Panc1 (cell line): ENCODE results near the gene CDH13. TPM values are rescaled to one million over a fixed set of nuclear protein-coding genes. Genes with fewer than 3 reads are reported as not detected.

Experiments
- ATAC-seq: fragments of 200-7000 bp; cut with Tn5 transposase; 2 replicates; pipeline ENCODE4 v1.9.1; 2020; ENCODE audit warnings: mild to moderate bottlenecking, moderate library complexity
- BruUV-seq: library from RNA; stranded (reverse); fragments of 400-500 nt; replicated peaks from 2 replicates; lab custom pipeline; 2021; lab: Mats Ljungman, UMichigan
- CTCF ChIA-PET: fragments of 300-600 bp; sonication (Branson Sonifier 250); formaldehyde crosslinking; loops from one replicate; lab custom pipeline; 2022; ENCODE audit warnings: antibody characterized with exemption; lab: Charles Lee
- POLR2A ChIA-PET: fragments of 300-600 bp; sonication (Branson Sonifier 250); formaldehyde crosslinking; loops from one replicate; lab custom pipeline; 2022; ENCODE audit warnings: antibody characterized with exemption; lab: Charles Lee
- DNase-seq: peaks from one replicate; pipeline ENCODE4 v3.0.0-alpha.2; 2010; ENCODE audit warnings: low read depth, low spot score
- H3K27ac ChIP-seq: 2 replicates; pipeline ENCODE4 v1.5.1; 2011; ENCODE audit warnings: mild to moderate bottlenecking, low read length, inconsistent platforms
- H3K27me3 ChIP-seq: fragments of 200-500 bp; sonication (Bioruptor generic); 2 replicates; pipeline ENCODE4 v1.6.0; 2014; ENCODE audit warnings: low read length, inconsistent platforms; ENCODE audit not compliant: control insufficient read depth, insufficient read depth
- H3K36me3 ChIP-seq: fragments of 200-500 bp; sonication (Bioruptor generic); 2 replicates; pipeline ENCODE4 v1.5.1; 2014; ENCODE audit warnings: inconsistent platforms, mild to moderate bottlenecking, low read length, moderate library complexity; ENCODE audit not compliant: control insufficient read depth, insufficient read depth
- H3K4me1 ChIP-seq: 2 replicates; pipeline ENCODE4 v1.5.1; 2011; ENCODE audit warnings: inconsistent platforms, mild to moderate bottlenecking, low read length, moderate library complexity; ENCODE audit not compliant: control insufficient read depth, insufficient read depth
- H3K4me3 ChIP-seq, 2 experiments: 2 replicates each; pipeline ENCODE4 v1.5.1; 2011 to 2012; ENCODE audit warnings: low read depth in 2 of 2, low read length in 2 of 2, mild to moderate bottlenecking in 2 of 2, inconsistent platforms in 1 of 2, moderate library complexity in 1 of 2
- H3K9me3 ChIP-seq: fragments of 200-500 bp; sonication (Bioruptor generic); 2 replicates; pipeline ENCODE4 v1.5.1; 2014; ENCODE audit warnings: low read depth, mild to moderate bottlenecking, inconsistent platforms, low read length, moderate library complexity; ENCODE audit not compliant: control insufficient read depth, insufficient read depth
- POLR2AphosphoS5 ChIP-seq: IDR thresholded peaks from 2 replicates; pipeline ENCODE4 v1.6.1; 2012; ENCODE audit warnings: mild to moderate bottlenecking, low read depth, low read length, moderate library complexity
- SIN3A ChIP-seq: IDR thresholded peaks from 2 replicates; pipeline ENCODE4 v1.6.1; 2012; ENCODE audit warnings: low read depth, mild to moderate bottlenecking, low read length, moderate library complexity, borderline replicate concordance; ENCODE audit not compliant: insufficient read depth
- TCF7L2 ChIP-seq: IDR thresholded peaks from 2 replicates; pipeline ENCODE4 v1.6.1; 2011; ENCODE audit warnings: mild to moderate bottlenecking, low read depth, low read length, inconsistent platforms
- in situ Hi-C: cut with HindIII; loops from 2 replicates; pipeline ENCODE4 v1.10.0; 2016; ENCODE audit warnings: low sequenced_read_pairs, low pct_unique_long_range_greater_than_20kb
- intact Hi-C: fragments of 100-400 bp; cut with micrococcal nuclease; formaldehyde crosslinking; loops from one replicate; pipeline ENCODE4 v1.10.0; 2022; ENCODE audit not compliant: unreplicated experiment
- total RNA-seq: library from RNA; stranded (reverse); gene quantifications from one replicate; pipeline ENCODE4 v1.2.1, GENCODE V29; 2021; ENCODE audit not compliant: unreplicated experiment
- TF ChIP-seq, protein P1 (sequence below), 2 experiments: IDR thresholded peaks; 2 replicates each; pipeline ENCODE4 v1.6.1; 2011 to 2012; ENCODE audit warnings: low read depth in 2 of 2, control low read depth in 1 of 2, low read length in 1 of 2, mild to moderate bottlenecking in 1 of 2, moderate library complexity in 1 of 2; ENCODE audit not compliant: insufficient read depth in 1 of 2
- TF ChIP-seq, protein P2 (sequence below): fragments of 450-650 bp; IDR thresholded peaks from 2 replicates; pipeline ENCODE4 v1.5.1; 2017; ENCODE audit warnings: mild to moderate bottlenecking

The CDH13 gene
- total RNA-seq, 1 experiment from 2014 or later = not detected

DNA sequence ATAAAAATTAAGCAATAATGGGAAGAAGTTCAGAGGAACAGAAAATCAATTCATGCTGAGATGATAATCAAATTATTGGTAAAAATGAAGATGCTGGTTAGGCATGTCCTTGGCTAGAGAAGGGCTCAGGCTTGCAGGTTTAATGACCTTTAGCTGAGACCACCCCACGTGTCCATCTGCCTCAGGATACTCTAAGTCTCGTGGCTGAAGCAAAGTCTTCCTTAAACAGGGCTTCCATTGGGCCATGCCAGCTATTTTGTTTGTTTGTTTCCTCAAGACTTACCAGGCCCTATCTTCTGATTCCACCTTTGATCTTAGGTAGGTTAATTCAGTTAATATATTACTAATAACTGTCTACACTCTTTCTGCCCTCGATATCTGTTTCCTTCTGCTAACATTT lies 366.0 kb downstream of the CDH13 start:
- ATAC-seq (no peak), DNase-seq (no peak)
- BruUV-seq = no TSS peak
- H3K4me3 ChIP-seq = no peak overlapping the region
- ChIA-PET CTCF (no interaction called here), POLR2A (no interaction called here)
- TF ChIP-seq, protein P1, sequence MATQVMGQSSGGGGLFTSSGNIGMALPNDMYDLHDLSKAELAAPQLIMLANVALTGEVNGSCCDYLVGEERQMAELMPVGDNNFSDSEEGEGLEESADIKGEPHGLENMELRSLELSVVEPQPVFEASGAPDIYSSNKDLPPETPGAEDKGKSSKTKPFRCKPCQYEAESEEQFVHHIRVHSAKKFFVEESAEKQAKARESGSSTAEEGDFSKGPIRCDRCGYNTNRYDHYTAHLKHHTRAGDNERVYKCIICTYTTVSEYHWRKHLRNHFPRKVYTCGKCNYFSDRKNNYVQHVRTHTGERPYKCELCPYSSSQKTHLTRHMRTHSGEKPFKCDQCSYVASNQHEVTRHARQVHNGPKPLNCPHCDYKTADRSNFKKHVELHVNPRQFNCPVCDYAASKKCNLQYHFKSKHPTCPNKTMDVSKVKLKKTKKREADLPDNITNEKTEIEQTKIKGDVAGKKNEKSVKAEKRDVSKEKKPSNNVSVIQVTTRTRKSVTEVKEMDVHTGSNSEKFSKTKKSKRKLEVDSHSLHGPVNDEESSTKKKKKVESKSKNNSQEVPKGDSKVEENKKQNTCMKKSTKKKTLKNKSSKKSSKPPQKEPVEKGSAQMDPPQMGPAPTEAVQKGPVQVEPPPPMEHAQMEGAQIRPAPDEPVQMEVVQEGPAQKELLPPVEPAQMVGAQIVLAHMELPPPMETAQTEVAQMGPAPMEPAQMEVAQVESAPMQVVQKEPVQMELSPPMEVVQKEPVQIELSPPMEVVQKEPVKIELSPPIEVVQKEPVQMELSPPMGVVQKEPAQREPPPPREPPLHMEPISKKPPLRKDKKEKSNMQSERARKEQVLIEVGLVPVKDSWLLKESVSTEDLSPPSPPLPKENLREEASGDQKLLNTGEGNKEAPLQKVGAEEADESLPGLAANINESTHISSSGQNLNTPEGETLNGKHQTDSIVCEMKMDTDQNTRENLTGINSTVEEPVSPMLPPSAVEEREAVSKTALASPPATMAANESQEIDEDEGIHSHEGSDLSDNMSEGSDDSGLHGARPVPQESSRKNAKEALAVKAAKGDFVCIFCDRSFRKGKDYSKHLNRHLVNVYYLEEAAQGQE (IDR thresholded peaks at IDR 0.05; ENCODE audit: insufficient read depth in 1 of 2, low read depth in 2 of 2, low read length in 1 of 2) = no peak
- TF ChIP-seq, protein P2, sequence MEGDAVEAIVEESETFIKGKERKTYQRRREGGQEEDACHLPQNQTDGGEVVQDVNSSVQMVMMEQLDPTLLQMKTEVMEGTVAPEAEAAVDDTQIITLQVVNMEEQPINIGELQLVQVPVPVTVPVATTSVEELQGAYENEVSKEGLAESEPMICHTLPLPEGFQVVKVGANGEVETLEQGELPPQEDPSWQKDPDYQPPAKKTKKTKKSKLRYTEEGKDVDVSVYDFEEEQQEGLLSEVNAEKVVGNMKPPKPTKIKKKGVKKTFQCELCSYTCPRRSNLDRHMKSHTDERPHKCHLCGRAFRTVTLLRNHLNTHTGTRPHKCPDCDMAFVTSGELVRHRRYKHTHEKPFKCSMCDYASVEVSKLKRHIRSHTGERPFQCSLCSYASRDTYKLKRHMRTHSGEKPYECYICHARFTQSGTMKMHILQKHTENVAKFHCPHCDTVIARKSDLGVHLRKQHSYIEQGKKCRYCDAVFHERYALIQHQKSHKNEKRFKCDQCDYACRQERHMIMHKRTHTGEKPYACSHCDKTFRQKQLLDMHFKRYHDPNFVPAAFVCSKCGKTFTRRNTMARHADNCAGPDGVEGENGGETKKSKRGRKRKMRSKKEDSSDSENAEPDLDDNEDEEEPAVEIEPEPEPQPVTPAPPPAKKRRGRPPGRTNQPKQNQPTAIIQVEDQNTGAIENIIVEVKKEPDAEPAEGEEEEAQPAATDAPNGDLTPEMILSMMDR = no peak
- TF ChIP-seq SIN3A (no peak), POLR2AphosphoS5 (no peak), TCF7L2 (no peak)
- in situ Hi-C loops = no loop called here
- H3K27ac ChIP-seq = no peak overlapping the region
- no peaks in the 10 kb centered on the region for H3K9me3 ChIP-seq
- intact Hi-C loops = no loop called here
- no peaks in the 10 kb centered on the region for H3K4me1 ChIP-seq
- no peaks in the 10 kb centered on the region for H3K36me3 ChIP-seq
- H3K27me3 ChIP-seq = no peaks in the 10 kb centered on the region

DNA sequence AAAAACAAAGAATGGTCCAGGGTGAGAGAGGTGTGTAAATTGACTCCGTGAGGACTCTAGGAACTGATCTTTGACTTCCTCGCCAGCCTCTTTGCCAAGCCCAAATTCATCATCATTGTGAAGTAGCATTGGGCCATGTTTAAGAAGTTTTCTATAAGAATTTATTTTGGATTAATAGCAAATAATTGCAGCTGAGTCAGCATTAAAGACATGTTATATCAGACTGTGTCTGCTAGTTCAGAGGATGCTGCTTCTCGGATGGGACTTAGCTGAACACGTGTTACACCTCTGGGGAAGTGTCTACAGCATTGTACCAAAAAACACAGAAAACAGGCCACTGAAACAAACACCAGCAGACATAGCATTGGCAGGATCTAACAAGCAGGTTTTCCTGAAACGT lies 366.6 kb downstream of the CDH13 start:
- H3K4me1 ChIP-seq = no peaks in the 10 kb centered on the region
- no peak overlapping the region for H3K4me3 ChIP-seq
- ChIA-PET CTCF (no interaction called here), POLR2A (no interaction called here)
- no TSS peak for BruUV-seq
- ATAC-seq = no peak
- H3K36me3 ChIP-seq = no peaks in the 10 kb centered on the region
- no peak overlapping the region for H3K27ac ChIP-seq
- in situ Hi-C loops (no loop called here), intact Hi-C loops (no loop called here)
- DNase-seq = no peak
- TF ChIP-seq, protein P1 (IDR thresholded peaks at IDR 0.05; ENCODE audit: insufficient read depth in 1 of 2, low read depth in 2 of 2, low read length in 1 of 2) = no peak
- TF ChIP-seq, protein P2 = no peak
- TF ChIP-seq SIN3A (no peak), POLR2AphosphoS5 (no peak), TCF7L2 (no peak)
- no peaks in the 10 kb centered on the region for H3K27me3 ChIP-seq
- H3K9me3 ChIP-seq = no peaks in the 10 kb centered on the region
